Mammary epithelial cell (primary cell): Measurements from ENCODE around the gene SOHLH2.

Experiments used
- CTCF ChIP-seq, 2 donors: IDR thresholded peaks in 1 of 2; conservative IDR thresholded peaks in 1 of 2; 2 replicates each; pipeline ENCODE4 v1.5.1; 2011 to 2012; ENCODE audit warnings: inconsistent platforms in 2 of 2, low read length in 2 of 2, mild to moderate bottlenecking in 2 of 2, control low read depth in 1 of 2, low read depth in 1 of 2; ENCODE audit not compliant: insufficient read depth in 1 of 2; ENCODE audit errors: extremely low read depth in 1 of 2
- EZH2 ChIP-seq: IDR thresholded peaks from 2 replicates; pipeline ENCODE4 v1.6.1; 2012; ENCODE audit warnings: low read length, inconsistent platforms, borderline replicate concordance

- no peak for TF ChIP-seq CTCF (conservative IDR thresholded peaks at IDR 0.05 in 1 of 2, IDR thresholded peaks at IDR 0.05 in 1 of 2; ENCODE audit: extremely low read depth in 1 of 2, insufficient read depth in 1 of 2, low read depth in 1 of 2, low read length in 2 of 2)
- TF ChIP-seq EZH2: peak; percentile 41
These were observed 83.0 kb downstream of the SOHLH2 start, which contains the start of gene DCLK1 for GRCh38 chr13:36131222-36131930.
